IMR-90 (cell line): ENCODE data around the gene SEMA3G. TPM values are rescaled to one million over a fixed set of nuclear protein-coding genes. Genes with fewer than 3 reads are reported as not detected.

Experiments
- ATAC-seq: fragments of 200-7000 bp; cut with Tn5 transposase; 2 replicates; pipeline ENCODE4 v1.9.1; 2020; ENCODE audit warnings: low read depth, mild to moderate bottlenecking, moderate library complexity
- BruUV-seq: library from RNA; stranded (reverse); fragments of 400-500 nt; replicated peaks from 2 replicates; lab custom pipeline; 2021; lab: Mats Ljungman, UMichigan
- CTCF ChIA-PET: fragments of 300-600 bp; formaldehyde crosslinking; extraction: SDS; loops from one replicate; lab custom pipeline; 2021; ENCODE audit warnings: antibody characterized with exemption; lab: Yijun Ruan, JAX
- POLR2A ChIA-PET: fragments of 300-600 bp; sonication (Branson Sonifier 250); formaldehyde crosslinking; loops from one replicate; lab custom pipeline; 2022; ENCODE audit warnings: antibody characterized with exemption; ENCODE audit not compliant: unreplicated experiment; lab: Charles Lee
- DNase-seq: peaks from one replicate; pipeline ENCODE4 v3.0.0; 2013
- H2AFZ ChIP-seq: replicated peaks from 2 replicates; pipeline ENCODE3; 2013; ENCODE audit warnings: low read length, mild to moderate bottlenecking; ENCODE audit not compliant: poor library complexity
- H2AK5ac ChIP-seq: 2 replicates; pipeline ENCODE4 v1.6.1; 2013; ENCODE audit warnings: low read depth, low read length, inconsistent platforms
- H2AK9ac ChIP-seq: replicated peaks from 2 replicates; pipeline ENCODE3; 2013; ENCODE audit warnings: mild to moderate bottlenecking, low read depth, low read length, moderate library complexity; ENCODE audit not compliant: poor library complexity
- H2BK120ac ChIP-seq: 2 replicates; pipeline ENCODE4 v1.6.1; 2013; ENCODE audit warnings: low read depth, low read length, inconsistent platforms
- H2BK15ac ChIP-seq: 3 replicates; pipeline ENCODE4 v1.6.1; 2013; ENCODE audit warnings: low read depth, low read length, inconsistent platforms
- H2BK20ac ChIP-seq: 2 replicates; pipeline ENCODE4 v1.6.1; 2013; ENCODE audit warnings: low read depth, mild to moderate bottlenecking, inconsistent platforms, low read length, moderate library complexity
- H2BK5ac ChIP-seq: 2 replicates; pipeline ENCODE4 v1.6.1; 2013; ENCODE audit warnings: mild to moderate bottlenecking, low read depth, low read length, inconsistent platforms; ENCODE audit not compliant: poor library complexity, severe bottlenecking
- H3K14ac ChIP-seq: replicated peaks from 2 replicates; pipeline ENCODE4 v1.6.1; 2013; ENCODE audit warnings: low read depth, low read length, inconsistent platforms
- H3K18ac ChIP-seq: 2 replicates; pipeline ENCODE4 v1.6.1; 2013; ENCODE audit warnings: low read depth, low read length, control low read depth
- H3K23ac ChIP-seq: 2 replicates; pipeline ENCODE4 v1.6.1; 2013; ENCODE audit warnings: low read depth, low read length, inconsistent platforms
- H3K27ac ChIP-seq: 2 replicates; pipeline ENCODE4 v1.5.1; 2013; ENCODE audit warnings: mild to moderate bottlenecking, control low read depth, low read length; ENCODE audit not compliant: insufficient read depth
- H3K27me3 ChIP-seq: 2 replicates; pipeline ENCODE4 v1.6.1; 2013; ENCODE audit warnings: low read length; ENCODE audit not compliant: control insufficient read depth, insufficient read depth
- H3K36me3 ChIP-seq: 2 replicates; pipeline ENCODE4 v1.6.1; 2013; ENCODE audit warnings: low read length, mixed read lengths; ENCODE audit not compliant: control insufficient read depth, insufficient read depth
- H3K4ac ChIP-seq: 2 replicates; pipeline ENCODE4 v1.6.1; 2013; ENCODE audit warnings: low read depth, low read length, inconsistent platforms
- H3K4me1 ChIP-seq: 2 replicates; pipeline ENCODE4 v1.6.1; 2013; ENCODE audit warnings: low read length, mixed read lengths; ENCODE audit not compliant: control insufficient read depth, insufficient read depth
- H3K4me2 ChIP-seq: 2 replicates; pipeline ENCODE4 v1.6.1; 2013; ENCODE audit warnings: low read depth, mild to moderate bottlenecking, control low read depth, low read length, moderate library complexity
- H3K4me3 ChIP-seq: 2 replicates; pipeline ENCODE4 v1.5.1; 2013; ENCODE audit warnings: low read depth, mild to moderate bottlenecking, control low read depth, low read length, moderate library complexity; ENCODE audit not compliant: insufficient read depth
- H3K56ac ChIP-seq: 2 replicates; pipeline ENCODE4 v1.6.1; 2013; ENCODE audit warnings: low read length, inconsistent platforms; ENCODE audit not compliant: insufficient read depth; ENCODE audit errors: extremely low read depth
- H3K79me1 ChIP-seq, 2 experiments: 2 replicates each; pipeline ENCODE4 v1.6.1; 2013; ENCODE audit warnings: low read length in 2 of 2, inconsistent platforms in 1 of 2, low read depth in 1 of 2
- H3K9ac ChIP-seq: 2 replicates; pipeline ENCODE4 v1.6.1; 2013; ENCODE audit warnings: low read depth, low read length, control low read depth
- H3K9me1 ChIP-seq: 2 replicates; pipeline ENCODE4 v1.6.1; 2013; ENCODE audit warnings: low read length, inconsistent platforms; ENCODE audit not compliant: insufficient read depth
- H3K9me3 ChIP-seq: 2 replicates; pipeline ENCODE4 v1.6.1; 2013; ENCODE audit warnings: low read length; ENCODE audit not compliant: control insufficient read depth, insufficient read depth
- H4K20me1 ChIP-seq: 2 replicates; pipeline ENCODE4 v1.6.1; 2013; ENCODE audit warnings: low read length, inconsistent platforms; ENCODE audit not compliant: insufficient read depth
- H4K5ac ChIP-seq: 2 replicates; pipeline ENCODE4 v1.6.1; 2013; ENCODE audit warnings: mild to moderate bottlenecking, low read depth, low read length, control low read depth
- H4K8ac ChIP-seq, 2 experiments: 2 replicates each; pipeline ENCODE4 v1.6.1; 2013; ENCODE audit warnings: low read depth in 2 of 2, low read length in 2 of 2, control low read depth in 1 of 2, inconsistent platforms in 1 of 2
- H4K91ac ChIP-seq: 2 replicates; pipeline ENCODE4 v1.6.1; 2013; ENCODE audit warnings: low read depth, low read length, inconsistent platforms; ENCODE audit not compliant: insufficient read depth
- CEBPB ChIP-seq: IDR thresholded peaks from 2 replicates; pipeline ENCODE4 v1.6.1; 2012; ENCODE audit warnings: low read depth, low read length, improper control_type of control experiment
- FOS ChIP-seq: fragments of 150-350 bp; IDR thresholded peaks from 2 replicates; pipeline ENCODE4 v1.6.1; 2016; ENCODE audit warnings: low read depth, low read length
- MXI1 ChIP-seq: IDR thresholded peaks from 2 replicates; pipeline ENCODE4 v1.6.1; 2012; ENCODE audit warnings: low read depth, mild to moderate bottlenecking, low read length, moderate library complexity, borderline replicate concordance
- NFE2L2 ChIP-seq: fragments of 150-350 bp; IDR thresholded peaks from 2 replicates; pipeline ENCODE4 v1.6.1; 2016; ENCODE audit warnings: low read depth, mild to moderate bottlenecking, low read length
- POLR2A ChIP-seq: IDR thresholded peaks from 2 replicates; pipeline ENCODE4 v1.6.1; 2012; ENCODE audit warnings: mild to moderate bottlenecking, low read depth, low read length
- RFX5 ChIP-seq: IDR thresholded peaks from 2 replicates; pipeline ENCODE4 v1.8.0; 2012; ENCODE audit warnings: low read depth, mild to moderate bottlenecking, low read length, moderate library complexity
- WGBS, 2 experiments: methylation state at CpG; one replicate each; pipeline versions ENCODE4 v1.1.5 to v1.1.7; 2013; ENCODE audit warnings: missing lambda C conversion rate in 2 of 2; ENCODE audit not compliant: insufficient read length in 1 of 2; ENCODE audit errors: extremely low coverage in 2 of 2; 5-methylcytosine and 5-hydroxymethylcytosine counted together
- dilution Hi-C: fragments of 300-500 bp; cut with HindIII; formaldehyde crosslinking; loops from one replicate; pipeline ENCODE4 v1.14.3; 2018; ENCODE audit warnings: low sequenced_read_pairs; ENCODE audit not compliant: unreplicated experiment
- in situ Hi-C: fragments of 300-500 bp; cut with MboI; formaldehyde crosslinking; loops from 3 replicates; pipeline ENCODE4 v1.14.3; 2019; ENCODE audit warnings: low sequenced_read_pairs, inconsistent platforms, mixed read lengths
- intact Hi-C: fragments of 100-400 bp; cut with micrococcal nuclease; formaldehyde crosslinking; loops from 2 replicates; pipeline ENCODE4 v1.10.0; 2022
- polyA plus RNA-seq, 3 experiments: library from polyadenylated mRNA; depleted of rRNA; stranded (reverse); fragments of >200 nt; gene quantifications; 2 replicates each; pipeline ENCODE4 v1.2.3, GENCODE V29; 2012; ENCODE audit warnings: low replicate concordance in 1 of 3
- total RNA-seq: library from RNA; depleted of rRNA; stranded (reverse); fragments of >200 nt; gene quantifications from 2 replicates; pipeline ENCODE4 v1.2.3, GENCODE V29; 2012
- TF ChIP-seq, protein P1 (sequence below): fragments of 150-350 bp; IDR thresholded peaks from 2 replicates; pipeline ENCODE4 v1.6.1; 2016; ENCODE audit warnings: low read depth, mild to moderate bottlenecking, low read length, moderate library complexity, borderline replicate concordance

Gene SEMA3G
- total and polyA plus RNA-seq, 2 of the 4 experiments (the other 2 are of a cell fraction) = 0.07 TPM; not detected in 1

DNA sequence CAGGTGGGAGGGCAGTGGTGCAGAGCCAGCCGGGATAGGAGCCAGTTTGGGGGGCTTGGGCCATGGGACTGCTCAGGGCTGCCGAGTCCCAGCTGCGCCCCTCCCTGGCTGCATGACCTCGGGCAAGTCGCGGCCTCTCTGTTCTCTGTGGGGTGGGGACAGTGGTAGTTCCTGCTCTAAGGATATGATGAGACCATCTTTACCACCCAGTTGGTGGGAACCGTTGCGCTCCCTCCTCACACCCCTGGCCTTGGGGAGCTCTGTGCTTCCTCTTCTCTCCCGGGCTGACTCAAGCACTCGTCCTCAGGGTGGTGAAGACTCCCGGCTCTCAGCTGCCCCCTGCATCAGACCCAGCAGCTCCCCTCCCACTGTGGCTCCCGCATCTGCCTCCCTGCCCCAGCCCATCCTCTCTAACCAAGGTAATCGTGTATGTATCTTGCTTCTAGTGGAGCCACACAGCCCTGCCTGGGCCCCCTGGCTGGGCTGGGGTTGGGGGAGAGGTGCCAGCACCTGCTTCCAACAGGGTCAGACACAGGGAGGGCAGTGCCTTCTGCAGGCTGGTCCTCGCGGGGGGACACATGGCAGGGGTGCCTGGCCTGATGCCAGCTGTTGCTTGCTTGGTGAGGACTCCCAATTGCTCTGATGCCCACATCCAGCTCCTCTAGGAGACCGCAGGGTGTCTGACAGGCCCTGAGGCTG is 35.1 kb upstream of the SEMA3G start:
- Histone ChIP-seq H2BK20ac (no peak overlapping the region), H2BK120ac (no peak overlapping the region), H4K5ac (no peak overlapping the region), H4K8ac (no peak overlapping the region), H3K18ac (no peak overlapping the region), H3K9ac (no peak overlapping the region), H3K14ac (no peak overlapping the region), H2BK5ac (no peak overlapping the region), H3K79me1 (peaks cover 9 to 40% of the 10 kb centered on the region in 2 experiments; a peak in 3 of 4 replicates), H3K27ac (no peak overlapping the region), H2AK9ac (no peak overlapping the region), H3K27me3 (no peaks in the 10 kb centered on the region), H3K4me1 (peaks cover 13% of the 10 kb centered on the region; the same call in 1 of the 2 replicates), H2AFZ (no peak overlapping the region), H3K4me2 (no peak overlapping the region), H2BK15ac (no peak overlapping the region), H4K20me1 (peaks cover 34% of the 10 kb centered on the region), H3K56ac (no peak overlapping the region), H3K36me3 (peaks cover 77% of the 10 kb centered on the region), H3K9me1 (peaks cover 20% of the 10 kb centered on the region; the same call in 1 of the 2 replicates), H3K9me3 (no peaks in the 10 kb centered on the region), H4K91ac (no peak overlapping the region), H3K4ac (no peak overlapping the region), H3K23ac (no peak overlapping the region), H2AK5ac (no peak overlapping the region), H3K4me3 (no peak overlapping the region)
- ChIA-PET CTCF (interaction anchor here (1.1 kb wide), 1 partner anchor 9 kb away, joined by 3 read pairs; no protein-coding TSS in a partner anchor), POLR2A (no interaction called here)
- no peak for DNase-seq
- no TSS peak for BruUV-seq
- no peak for ATAC-seq
- 77% methylated on average over 4 of the region's 16 CpGs; no CpG with 5 or more reads in 1 of the 2 experiments for WGBS, 2 experiments
- TF ChIP-seq MXI1 (no peak), NFE2L2 (no peak), POLR2A (no peak), CEBPB (no peak), FOS (no peak), RFX5 (no peak)
- TF ChIP-seq, protein P1, sequence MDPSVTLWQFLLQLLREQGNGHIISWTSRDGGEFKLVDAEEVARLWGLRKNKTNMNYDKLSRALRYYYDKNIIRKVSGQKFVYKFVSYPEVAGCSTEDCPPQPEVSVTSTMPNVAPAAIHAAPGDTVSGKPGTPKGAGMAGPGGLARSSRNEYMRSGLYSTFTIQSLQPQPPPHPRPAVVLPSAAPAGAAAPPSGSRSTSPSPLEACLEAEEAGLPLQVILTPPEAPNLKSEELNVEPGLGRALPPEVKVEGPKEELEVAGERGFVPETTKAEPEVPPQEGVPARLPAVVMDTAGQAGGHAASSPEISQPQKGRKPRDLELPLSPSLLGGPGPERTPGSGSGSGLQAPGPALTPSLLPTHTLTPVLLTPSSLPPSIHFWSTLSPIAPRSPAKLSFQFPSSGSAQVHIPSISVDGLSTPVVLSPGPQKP = no peak
- intact Hi-C loops (no loop called here), in situ Hi-C loops (no loop called here), dilution Hi-C loops (no loop called here)
